B cell (primary cell): ENCODE data around the gene MYH11. TPM values are rescaled to one million over a fixed set of nuclear protein-coding genes. Genes with fewer than 3 reads are reported as not detected.

ENCODE experiments used
- ATAC-seq: fragments of 200-7000 bp; cut with Tn5 transposase; one replicate; pipeline ENCODE4 v1.10.0; 2021; ENCODE audit warnings: low read depth, mild to moderate bottlenecking, moderate number of reproducible peaks, moderate library complexity
- CTCF ChIA-PET: fragments of 350-600 bp; sonication (Branson Sonifier 250); formaldehyde crosslinking; loops from one replicate; lab custom pipeline; 2021; ENCODE audit warnings: antibody characterized with exemption, inconsistent platforms; lab: Charles Lee
- POLR2A ChIA-PET: fragments of 350-600 bp; sonication (Branson Sonifier 250); formaldehyde crosslinking; loops from one replicate; lab custom pipeline; 2021; ENCODE audit warnings: antibody characterized with exemption; lab: Charles Lee
- DNase-seq: peaks from one replicate; pipeline ENCODE4 v3.0.0; 2013
- H2AFZ ChIP-seq: 2 replicates; pipeline ENCODE4 v1.6.1; 2012; ENCODE audit warnings: mild to moderate bottlenecking, low read depth, low read length; ENCODE audit not compliant: insufficient read depth, poor library complexity, severe bottlenecking
- H3K27ac ChIP-seq, 2 donors: 1 replicate in 1 of 2; 2 replicates in 1 of 2; pipeline ENCODE4 v1.5.1; 2012 to 2013; ENCODE audit warnings: low read length in 2 of 2, mild to moderate bottlenecking in 2 of 2, moderate library complexity in 1 of 2
- H3K27me3 ChIP-seq, 4 experiments: fragments of 200-600 bp in 1 of 4; sonication (generic) in 1 of 4; replicated peaks in 1 of 4; 1 replicate in 2 of 4; 2 replicates in 2 of 4; pipeline versions ENCODE4 v1.6.1 to v1.7.0; 2013 to 2016; ENCODE audit warnings: low read length in 3 of 4, mild to moderate bottlenecking in 2 of 4, mixed read lengths in 1 of 4, moderate library complexity in 1 of 4; ENCODE audit not compliant: insufficient read depth in 4 of 4, control insufficient read depth in 3 of 4; ENCODE audit errors: control extremely low read depth in 1 of 4
- H3K36me3 ChIP-seq, 2 experiments: replicated peaks in 1 of 2; 1 replicate in 1 of 2; 2 replicates in 1 of 2; pipeline versions ENCODE4 v1.6.1 to v1.7.1; 2013; ENCODE audit warnings: low read length in 1 of 2; ENCODE audit not compliant: insufficient read depth in 2 of 2, control insufficient read depth in 1 of 2; ENCODE audit errors: control extremely low read depth in 1 of 2, extremely low read depth in 1 of 2
- H3K4me1 ChIP-seq, 2 donors: fragments of 200-600 bp in 1 of 2; sonication (generic) in 1 of 2; 1 replicate in 1 of 2; 2 replicates in 1 of 2; pipeline versions ENCODE4 v1.5.1 to v1.6.1; 2013 to 2017; ENCODE audit warnings: low read length in 2 of 2; ENCODE audit not compliant: control insufficient read depth in 2 of 2, insufficient read depth in 2 of 2
- H3K4me2 ChIP-seq: replicated peaks from 2 replicates; pipeline ENCODE3; 2012; ENCODE audit warnings: mild to moderate bottlenecking, low read depth, low read length; ENCODE audit not compliant: poor library complexity, severe bottlenecking
- H3K4me3 ChIP-seq, 5 experiments: fragments of 200-600 bp in 1 of 5; sonication (generic) in 1 of 5; 1 replicate in 3 of 5; 2 replicates in 2 of 5; pipeline versions ENCODE4 v1.5.1 to v1.7.0; 2011 to 2016; ENCODE audit warnings: low read length in 4 of 5, mild to moderate bottlenecking in 4 of 5, low read depth in 2 of 5, control low read depth in 1 of 5, moderate library complexity in 1 of 5; ENCODE audit not compliant: insufficient read depth in 1 of 5; ENCODE audit errors: control extremely low read depth in 1 of 5, extremely low read depth in 1 of 5
- H3K79me2 ChIP-seq: fragments of 200-600 bp; sonication (generic); one replicate; pipeline ENCODE4 v1.6.0; 2016; ENCODE audit warnings: low read length; ENCODE audit not compliant: control insufficient read depth, insufficient read depth
- H3K9ac ChIP-seq: fragments of 200-600 bp; sonication (generic); 2 replicates; pipeline ENCODE4 v1.6.1; 2017; ENCODE audit warnings: mild to moderate bottlenecking, low read length, moderate library complexity
- H3K9me3 ChIP-seq, 3 donors: one replicate each; pipeline versions ENCODE4 v1.6.1 to v1.7.1; 2013; ENCODE audit warnings: low read length in 2 of 3; ENCODE audit not compliant: control insufficient read depth in 2 of 3, insufficient read depth in 1 of 3; ENCODE audit errors: control extremely low read depth in 1 of 3
- H4K20me1 ChIP-seq: 2 replicates; pipeline ENCODE4 v1.6.0; 2012; ENCODE audit warnings: mild to moderate bottlenecking, low read length; ENCODE audit not compliant: insufficient read depth, control insufficient read depth, poor library complexity, severe bottlenecking
- H3K27ac Mint-ChIP-seq: one replicate; pipeline ENCODE4 v1.8.0; 2021; ENCODE audit warnings: mixed read lengths
- H3K27me3 Mint-ChIP-seq: one replicate; pipeline ENCODE4 v1.8.0; 2021; ENCODE audit warnings: mixed read lengths
- H3K4me1 Mint-ChIP-seq: one replicate; pipeline ENCODE4 v1.8.0; 2021; ENCODE audit warnings: mixed read lengths
- H3K4me3 Mint-ChIP-seq: one replicate; pipeline ENCODE4 v1.8.0; 2021; ENCODE audit warnings: mixed read lengths
- H3K9me3 Mint-ChIP-seq: one replicate; pipeline ENCODE4 v1.8.0; 2022; ENCODE audit warnings: mixed read lengths; ENCODE audit not compliant: insufficient read depth
- EZH2 ChIP-seq: IDR thresholded peaks from 2 replicates; pipeline ENCODE4 v1.6.1; 2012; ENCODE audit warnings: borderline replicate concordance, low read depth, mild to moderate bottlenecking, moderate library complexity, low read length; ENCODE audit not compliant: insufficient read depth, poor library complexity, severe bottlenecking
- WGBS: methylation state at CpG from one replicate; pipeline ENCODE4 v1.1.5; 2013; ENCODE audit warnings: missing lambda C conversion rate; ENCODE audit not compliant: insufficient coverage; 5-methylcytosine and 5-hydroxymethylcytosine counted together
- intact Hi-C: fragments of 100-400 bp; cut with micrococcal nuclease; formaldehyde crosslinking; loops from one replicate; pipeline ENCODE4 v1.10.0; 2022
- polyA plus RNA-seq: library from polyadenylated mRNA; depleted of rRNA; stranded (reverse); fragments of >200 nt; gene quantifications from 2 replicates; pipeline ENCODE4 v1.2.3, GENCODE V29; 2012
- total RNA-seq, 2 donors: library from RNA; stranded (reverse); fragments of 120-200 nt in 1 of 2; gene quantifications; 1 replicate in 1 of 2; 2 replicates in 1 of 2; pipeline versions ENCODE4 v1.2.3 to v1.2.4, GENCODE V29; 2013 to 2022
- TF ChIP-seq, protein P1 (sequence below): fragments of 200-600 bp; IDR thresholded peaks from one replicate; pipeline ENCODE4 v1.8.0; 2022; ENCODE audit warnings: antibody characterized with exemption, mild to moderate bottlenecking

MYH11 gene
- total and polyA plus RNA-seq, 2 donors (not counting 1 experiment from before 2014, with no cell fraction given) = 0.05 to 0.16 TPM

DNA sequence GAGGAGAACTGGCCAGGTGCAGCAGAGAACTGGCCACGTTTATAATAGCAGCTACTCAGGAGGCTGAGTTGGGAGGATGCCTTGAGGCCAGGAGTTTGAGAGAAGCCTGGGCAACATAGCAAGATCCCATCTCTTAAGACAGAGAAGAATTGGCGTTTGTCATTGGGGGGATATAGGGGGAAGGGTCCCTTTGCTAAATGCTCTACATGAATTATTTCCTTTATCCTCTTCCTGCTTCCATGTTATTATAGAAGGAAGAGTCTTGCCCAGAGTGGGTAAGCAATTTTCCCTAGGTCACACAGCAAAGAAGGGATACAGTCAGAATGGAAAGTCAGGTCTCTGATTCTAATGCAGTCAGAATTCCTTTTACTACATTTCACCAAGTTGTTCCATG lies 68.0 kb downstream of the MYH11 start:
- no peak for ATAC-seq
- Histone ChIP-seq H3K4me3 (no peak overlapping the region), H4K20me1 (no peaks in the 10 kb centered on the region), H3K36me3 (no peaks in the 10 kb centered on the region), H2AFZ (no peak overlapping the region), H3K9me3 (no peaks in the 10 kb centered on the region), H3K4me1 (no peaks in the 10 kb centered on the region), H3K4me2 (no peak overlapping the region), H3K27me3 (no peaks in the 10 kb centered on the region), H3K27ac (no peak overlapping the region), H3K9ac (no peak overlapping the region), H3K79me2 (no peaks in the 10 kb centered on the region)
- TF ChIP-seq, protein P1, sequence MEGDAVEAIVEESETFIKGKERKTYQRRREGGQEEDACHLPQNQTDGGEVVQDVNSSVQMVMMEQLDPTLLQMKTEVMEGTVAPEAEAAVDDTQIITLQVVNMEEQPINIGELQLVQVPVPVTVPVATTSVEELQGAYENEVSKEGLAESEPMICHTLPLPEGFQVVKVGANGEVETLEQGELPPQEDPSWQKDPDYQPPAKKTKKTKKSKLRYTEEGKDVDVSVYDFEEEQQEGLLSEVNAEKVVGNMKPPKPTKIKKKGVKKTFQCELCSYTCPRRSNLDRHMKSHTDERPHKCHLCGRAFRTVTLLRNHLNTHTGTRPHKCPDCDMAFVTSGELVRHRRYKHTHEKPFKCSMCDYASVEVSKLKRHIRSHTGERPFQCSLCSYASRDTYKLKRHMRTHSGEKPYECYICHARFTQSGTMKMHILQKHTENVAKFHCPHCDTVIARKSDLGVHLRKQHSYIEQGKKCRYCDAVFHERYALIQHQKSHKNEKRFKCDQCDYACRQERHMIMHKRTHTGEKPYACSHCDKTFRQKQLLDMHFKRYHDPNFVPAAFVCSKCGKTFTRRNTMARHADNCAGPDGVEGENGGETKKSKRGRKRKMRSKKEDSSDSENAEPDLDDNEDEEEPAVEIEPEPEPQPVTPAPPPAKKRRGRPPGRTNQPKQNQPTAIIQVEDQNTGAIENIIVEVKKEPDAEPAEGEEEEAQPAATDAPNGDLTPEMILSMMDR = no peak
- TF ChIP-seq EZH2 = no peak
- Mint-ChIP-seq H3K4me3 (no peak overlapping the region), H3K4me1 (peaks cover 4% of the 10 kb centered on the region), H3K27me3 (no peaks in the 10 kb centered on the region), H3K27ac (no peak overlapping the region), H3K9me3 (no peaks in the 10 kb centered on the region)
- WGBS = 60% methylated on average over 1 of the region's 2 CpGs
- POLR2A ChIA-PET = no interaction called here
- CTCF ChIA-PET = no interaction called here
- no peak for DNase-seq
- intact Hi-C loops = no loop called here

DNA sequence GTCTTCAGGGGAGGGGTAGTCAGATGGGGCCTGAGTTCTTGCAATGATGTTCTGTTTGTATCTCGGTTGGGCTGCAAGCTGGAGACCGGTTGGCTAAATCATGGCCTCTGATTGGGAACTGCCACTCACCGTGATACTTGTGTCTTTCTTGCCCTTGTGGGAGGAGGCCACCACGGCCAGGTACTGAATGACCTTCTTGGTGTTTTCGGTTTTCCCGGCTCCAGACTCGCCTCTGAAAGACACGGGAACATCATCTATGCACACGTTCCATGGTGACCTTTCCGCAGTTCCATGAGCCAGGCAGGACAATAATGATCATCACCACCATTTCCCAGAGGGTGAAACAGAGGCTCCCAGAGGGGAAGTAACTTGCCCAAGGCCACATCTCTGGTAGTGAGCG lies 70.3 kb downstream of the MYH11 start:
- Mint-ChIP-seq H3K27me3 (no peaks in the 10 kb centered on the region), H3K4me1 (no peaks in the 10 kb centered on the region), H3K4me3 (no peak overlapping the region), H3K27ac (no peak overlapping the region), H3K9me3 (no peaks in the 10 kb centered on the region)
- no peak overlapping the region for H3K4me2 ChIP-seq
- no peak overlapping the region for H2AFZ ChIP-seq
- no peak overlapping the region for H3K9ac ChIP-seq
- H4K20me1 ChIP-seq = no peaks in the 10 kb centered on the region
- H3K4me3 ChIP-seq = no peak overlapping the region
- DNase-seq = no peak
- ChIA-PET POLR2A (no interaction called here), CTCF (no interaction called here)
- no peaks in the 10 kb centered on the region for H3K4me1 ChIP-seq
- H3K27ac ChIP-seq = no peak overlapping the region
- TF ChIP-seq, protein P1 = no peak
- TF ChIP-seq EZH2 = no peak
- no peak for ATAC-seq
- H3K79me2 ChIP-seq = no peaks in the 10 kb centered on the region
- H3K9me3 ChIP-seq = no peaks in the 10 kb centered on the region
- WGBS = 94% methylated on average over 9 of the region's 11 CpGs
- intact Hi-C loops = no loop called here
- no peaks in the 10 kb centered on the region for H3K36me3 ChIP-seq
- H3K27me3 ChIP-seq = no peaks in the 10 kb centered on the region
